ENCODE results near the gene ATXN2. TPM values are rescaled to one million over a fixed set of nuclear protein-coding genes. Genes with fewer than 3 reads are reported as not detected.
A peak's percentile ranks its signal among the peaks of the same experiment; 100 is the strongest.
"Not testable (repeated sequence)": the region's sequence is repeated elsewhere in the genome, so short reads cannot be mapped to it uniquely, and the experiment has no call there.

ATXN2 gene
- total and polyA plus RNA-seq, 2 experiments from 2014 or later: 19.2 to 56.4 TPM

- peaks cover 78% of the 10 kb centered on the region for H3K79me2 ChIP-seq (ENCODE audit: insufficient read depth)
- no peaks in the 10 kb centered on the region for H3K36me3 ChIP-seq (ENCODE audit: low read depth)
- no peaks in the 10 kb centered on the region for H3K9me2 ChIP-seq (ENCODE audit: insufficient read depth)
- peak overlapping the region; percentile 98 for H3K4me3 ChIP-seq
- in situ Hi-C loops (cut with MboI): no loop called here
- H3K27ac ChIP-seq: peak overlapping the region; percentile 94
- DNase-seq: peak; percentile 62
- 1 to 4% methylated on average over 34 to 59 of the region's 67 CpGs for WGBS, 2 experiments (ENCODE audit: low coverage in 1 of 2, low lambda C conversion rate in 2 of 2, missing lambda C conversion rate in 2 of 2)
- peaks cover 30% of the 10 kb centered on the region for H4K20me1 ChIP-seq (ENCODE audit: insufficient read depth)
- H2AFZ ChIP-seq: peak overlapping the region; percentile 61
- TF ChIP-seq EZH2 (IDR thresholded peaks at IDR 0.05; ENCODE audit: insufficient read depth, poor library complexity, severe bottlenecking): no peak
- H3K4me1 ChIP-seq (ENCODE audit: insufficient read depth): peaks cover 39% of the 10 kb centered on the region
- peak overlapping the region; percentile 91 for H3K9ac ChIP-seq
- H3K27me3 ChIP-seq (replicated peaks; ENCODE audit: insufficient read depth): no peaks in the 10 kb centered on the region
- H3K9me3 ChIP-seq (ENCODE audit: low read depth): no peaks in the 10 kb centered on the region
- peak overlapping the region; percentile 82 for H3K4me2 ChIP-seq (ENCODE audit: unreplicated experiment)
- peaks cover 46% of the 10 kb centered on the region for H3F3A ChIP-seq (ENCODE audit: insufficient read depth)
These were observed 1.1 kb downstream of the ATXN2 start for GRCh38 chr12:111597831-111598636.

DNA sequence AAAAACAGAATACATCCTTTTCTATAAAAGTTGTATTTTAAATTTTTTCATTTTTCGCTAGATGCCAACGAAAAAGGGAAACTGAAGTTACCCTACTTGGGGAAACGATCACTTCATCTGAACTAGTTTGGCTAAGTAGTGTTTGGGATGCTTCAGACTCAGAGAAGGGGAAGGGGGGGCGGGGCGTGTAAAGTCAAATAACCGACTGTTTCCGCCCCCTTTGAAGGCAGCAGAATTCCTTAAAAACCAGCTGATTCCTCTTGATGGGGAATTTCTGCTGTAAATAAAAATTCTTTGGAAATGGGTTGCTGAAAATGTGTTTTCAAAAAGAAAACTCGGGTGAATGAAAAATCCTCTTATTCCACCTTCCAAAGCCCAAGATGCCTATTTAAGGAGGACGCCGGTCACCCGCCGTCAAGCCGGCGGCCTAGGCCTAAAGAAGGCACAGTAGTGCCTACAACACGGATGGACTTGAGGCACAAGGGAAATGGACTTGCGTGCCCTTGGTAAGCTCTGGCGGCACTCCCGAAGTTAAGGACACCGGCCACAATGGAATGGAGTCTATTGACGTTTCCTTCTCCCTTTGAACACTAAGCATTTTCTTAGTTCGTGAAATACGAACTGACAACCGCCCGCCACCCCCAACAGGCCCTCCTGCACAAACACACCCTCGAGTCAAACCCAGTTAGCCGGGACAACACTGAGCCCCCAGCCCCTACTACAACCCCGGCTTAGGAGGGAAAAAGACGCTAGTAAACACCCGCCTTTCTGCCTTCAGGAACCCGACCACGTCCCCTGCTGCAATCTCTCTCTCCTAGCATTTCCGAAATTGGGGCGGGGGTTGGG lies 1.9 kb downstream of the ATXN2 start:
- DNase-seq: peak; percentile 78
- peak overlapping the region; percentile 94 for H3K27ac ChIP-seq
- peak overlapping the region; percentile 98 for H3K4me3 ChIP-seq
- no peaks in the 10 kb centered on the region for H3K36me3 ChIP-seq (ENCODE audit: low read depth)
- TF ChIP-seq EZH2phosphoT487 (IDR thresholded peaks at IDR 0.05; ENCODE audit: insufficient read depth, low read depth) (no peak), EZH2 (IDR thresholded peaks at IDR 0.05; ENCODE audit: insufficient read depth, poor library complexity, severe bottlenecking) (no peak)
- H3K9me3 ChIP-seq (ENCODE audit: low read depth): no peaks in the 10 kb centered on the region
- H3K9ac ChIP-seq: peak overlapping the region; percentile 91
- no peaks in the 10 kb centered on the region for H3K9me2 ChIP-seq (ENCODE audit: insufficient read depth)
- H2AFZ ChIP-seq: peak overlapping the region; percentile 61
- H3K4me2 ChIP-seq (ENCODE audit: unreplicated experiment): peak overlapping the region; percentile 82
- in situ Hi-C loops (cut with MboI): no loop called here
- whole genome bisulfite sequencing, 2 experiments (ENCODE audit: low coverage in 1 of 2, low lambda C conversion rate in 2 of 2, missing lambda C conversion rate in 2 of 2): 1% methylated on average over 33 of the region's 33 CpGs
- no peaks in the 10 kb centered on the region for H3K27me3 ChIP-seq (replicated peaks; ENCODE audit: insufficient read depth)
- H3F3A ChIP-seq (ENCODE audit: insufficient read depth): peaks cover 46% of the 10 kb centered on the region
- peaks cover 83% of the 10 kb centered on the region for H3K79me2 ChIP-seq (ENCODE audit: insufficient read depth)
- peaks cover 30% of the 10 kb centered on the region for H4K20me1 ChIP-seq (ENCODE audit: insufficient read depth)
- H3K4me1 ChIP-seq (ENCODE audit: insufficient read depth): peaks cover 39% of the 10 kb centered on the region

GRCh38 chr12:111595341-111595835 lies 3.7 kb downstream of the ATXN2 start:
- peak; percentile 22 for DNase-seq
- H3K9me3 ChIP-seq (ENCODE audit: low read depth); H3K9me2 ChIP-seq (ENCODE audit: insufficient read depth); H3K27me3 ChIP-seq (replicated peaks; ENCODE audit: insufficient read depth); H3K36me3 ChIP-seq (ENCODE audit: low read depth); in situ Hi-C loops (cut with MboI); H2AFZ ChIP-seq: not testable (repeated sequence)
- Histone ChIP-seq H3K4me3 (peak overlapping the region; percentile 98), H4K20me1 (ENCODE audit: insufficient read depth) (peaks cover 38% of the 10 kb centered on the region), H3K4me2 (ENCODE audit: unreplicated experiment) (peak overlapping the region; percentile 82), H3K4me1 (ENCODE audit: insufficient read depth) (peaks cover 39% of the 10 kb centered on the region), H3K79me2 (ENCODE audit: insufficient read depth) (peaks cover 83% of the 10 kb centered on the region), H3K9ac (peak overlapping the region; percentile 91), H3K27ac (0 out of 2 replicates have a peak overlapping the region, but pooled peaks have one; percentile 94), H3F3A (ENCODE audit: insufficient read depth) (peaks cover 44% of the 10 kb centered on the region)
- WGBS, 2 experiments (ENCODE audit: low coverage in 1 of 2, low lambda C conversion rate in 2 of 2, missing lambda C conversion rate in 2 of 2): 80 to 81% methylated on average over 15 of the region's 15 CpGs

DNA sequence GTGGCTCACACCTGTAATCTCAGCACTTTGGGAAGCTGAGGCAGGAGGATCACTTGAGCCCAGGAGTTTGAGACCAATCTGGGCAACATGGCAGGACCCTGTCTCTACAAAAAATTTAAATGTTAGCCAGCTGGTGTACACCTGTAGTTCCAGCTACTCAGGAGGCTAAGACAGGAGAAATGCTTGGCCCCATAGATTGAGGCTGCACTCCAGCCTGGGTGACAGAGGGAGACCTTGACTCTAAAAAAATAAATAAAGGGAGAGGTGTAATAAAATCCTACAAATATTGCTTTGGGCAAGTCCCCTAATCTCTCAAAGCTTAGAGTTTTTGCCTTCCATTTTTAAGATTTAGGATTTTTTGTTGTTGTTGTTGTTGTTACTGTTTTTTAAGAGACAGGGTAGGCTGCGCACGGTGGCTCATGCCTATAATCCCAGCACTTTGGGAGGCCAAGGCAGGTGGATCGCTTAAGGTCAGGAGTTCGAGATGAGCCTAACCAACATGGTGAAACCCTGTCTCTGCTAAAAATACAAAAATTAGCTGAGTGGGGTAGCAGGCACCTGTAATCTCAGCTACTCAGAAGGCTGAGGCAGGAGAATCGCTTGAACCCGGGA lies 7.6 kb downstream of the ATXN2 start:
- H3K27me3 ChIP-seq (replicated peaks; ENCODE audit: insufficient read depth); H3K9me3 ChIP-seq (ENCODE audit: low read depth); H3K36me3 ChIP-seq (ENCODE audit: low read depth); H3K4me2 ChIP-seq (ENCODE audit: unreplicated experiment); DNase-seq; H3K9ac ChIP-seq; H3K9me2 ChIP-seq (ENCODE audit: insufficient read depth); H3K4me3 ChIP-seq; in situ Hi-C loops (cut with MboI); H3K27ac ChIP-seq; H2AFZ ChIP-seq: not testable (repeated sequence)
- Histone ChIP-seq H3K4me1 (ENCODE audit: insufficient read depth) (peaks cover 35% of the 10 kb centered on the region), H3K79me2 (ENCODE audit: insufficient read depth) (peaks cover 100% of the 10 kb centered on the region), H4K20me1 (ENCODE audit: insufficient read depth) (peaks cover 59% of the 10 kb centered on the region), H3F3A (ENCODE audit: insufficient read depth) (peaks cover 28% of the 10 kb centered on the region)
- 83 to 88% methylated on average over 6 of the region's 6 CpGs for WGBS, 2 experiments (ENCODE audit: low coverage in 1 of 2, low lambda C conversion rate in 2 of 2, missing lambda C conversion rate in 2 of 2)
